Kidney epithelial cell (primary cell): ENCODE measurements around the gene SLC1A5. TPM values are rescaled to one million over a fixed set of nuclear protein-coding genes. Genes with fewer than 3 reads are reported as not detected.
"Not testable (repeated sequence)": the region's sequence is repeated elsewhere in the genome, so short reads cannot be mapped to it uniquely, and the experiment has no call there.

Experiments used
- DNase-seq: peaks from one replicate; pipeline ENCODE4 v3.0.0-alpha.2; 2010; ENCODE audit warnings: low read depth
- H3K27me3 ChIP-seq: 2 replicates; pipeline ENCODE4 v1.6.0; 2011; ENCODE audit warnings: low read length; ENCODE audit not compliant: control insufficient read depth, insufficient read depth
- H3K36me3 ChIP-seq: 2 replicates; pipeline ENCODE4 v1.5.1; 2011; ENCODE audit warnings: low read length; ENCODE audit not compliant: control insufficient read depth, insufficient read depth
- H3K4me3 ChIP-seq: 2 replicates; pipeline ENCODE4 v1.5.1; 2011; ENCODE audit warnings: low read depth, mild to moderate bottlenecking, control low read depth, low read length
- CTCF ChIP-seq: IDR thresholded peaks from 2 replicates; pipeline ENCODE4 v1.5.1; 2011; ENCODE audit warnings: mild to moderate bottlenecking, moderate library complexity, low read length, control low read depth, inconsistent platforms; ENCODE audit not compliant: insufficient read depth, poor library complexity, severe bottlenecking
- total RNA-seq: library from RNA; depleted of rRNA; stranded (reverse); fragments of >200 nt; gene quantifications from 2 replicates; pipeline ENCODE4 v1.2.3, GENCODE V29; 2015

SLC1A5 gene
- total RNA-seq, 1 donor from 2014 or later: 192 TPM

GRCh38 chr19:46785054-46785979 is 3.1 kb downstream of the SLC1A5 start:
- no peaks in the 10 kb centered on the region for H3K36me3 ChIP-seq
- no peak for DNase-seq
- TF ChIP-seq CTCF: no peak

GRCh38 chr19:46784262-46785053 is 3.9 kb downstream of the SLC1A5 start:
- Histone ChIP-seq H3K4me3 (peak overlapping the region; percentile 25), H3K36me3 (no peaks in the 10 kb centered on the region), H3K27me3 (no peaks in the 10 kb centered on the region)
- peak; percentile 58 for TF ChIP-seq CTCF
- peak; percentile 71 for DNase-seq

More at GRCh38 chr19:46785054-46785979, 3.1 kb downstream of the SLC1A5 start:
- H3K4me3 ChIP-seq: no peak overlapping the region
- H3K27me3 ChIP-seq: no peaks in the 10 kb centered on the region

GRCh38 chr19:46783670-46784069 is 4.7 kb downstream of the SLC1A5 start:
- Histone ChIP-seq H3K36me3 (no peaks in the 10 kb centered on the region), H3K4me3 (no peak overlapping the region)
- no peak for DNase-seq

GRCh38 chr19:46782355-46783019 is 5.9 kb downstream of the SLC1A5 start:
- no peaks in the 10 kb centered on the region for H3K27me3 ChIP-seq
- H3K36me3 ChIP-seq: no peaks in the 10 kb centered on the region
- TF ChIP-seq CTCF: no peak
- no peak overlapping the region for H3K4me3 ChIP-seq
- no peak for DNase-seq

More at GRCh38 chr19:46783670-46784069, 4.7 kb downstream of the SLC1A5 start:
- no peak for TF ChIP-seq CTCF
- H3K27me3 ChIP-seq: no peaks in the 10 kb centered on the region

- not testable (repeated sequence) for DNase-seq, H3K27me3 ChIP-seq, H3K4me3 ChIP-seq, H3K36me3 ChIP-seq
These were observed 10.3 kb downstream of the SLC1A5 start for GRCh38 chr19:46777956-46778645.
